Adipocyte (in vitro differentiated cells): ENCODE results near the gene EIF2B1.

Experiments used
- DNase-seq: peaks from one replicate; pipeline ENCODE4 v3.0.0-alpha.2; 2015; ENCODE audit warnings: low read depth
- H3K27me3 ChIP-seq: replicated peaks from 2 replicates; pipeline ENCODE4 v1.7.0; 2013; ENCODE audit warnings: mild to moderate bottlenecking, low read length, moderate library complexity; ENCODE audit not compliant: control insufficient read depth, insufficient read depth
- H3K36me3 ChIP-seq: 2 replicates; pipeline ENCODE4 v1.7.0; 2013; ENCODE audit warnings: low read length, mild to moderate bottlenecking, moderate library complexity; ENCODE audit not compliant: control insufficient read depth, insufficient read depth, severe bottlenecking
- H3K4me1 ChIP-seq: 2 replicates; pipeline ENCODE4 v1.7.0; 2013; ENCODE audit warnings: mild to moderate bottlenecking, low read length, moderate library complexity; ENCODE audit not compliant: control insufficient read depth, insufficient read depth
- H3K4me3 ChIP-seq: 2 replicates; pipeline ENCODE4 v1.7.0; 2013; ENCODE audit warnings: mild to moderate bottlenecking, low read length, moderate library complexity
- H3K9ac ChIP-seq: 2 replicates; pipeline ENCODE4 v1.7.0; 2013; ENCODE audit warnings: mild to moderate bottlenecking, low read length, moderate library complexity
- H3K9me3 ChIP-seq: 2 replicates; pipeline ENCODE4 v1.7.0; 2013; ENCODE audit warnings: mild to moderate bottlenecking, low read length, moderate library complexity; ENCODE audit not compliant: control insufficient read depth

EIF2B1 gene

DNA sequence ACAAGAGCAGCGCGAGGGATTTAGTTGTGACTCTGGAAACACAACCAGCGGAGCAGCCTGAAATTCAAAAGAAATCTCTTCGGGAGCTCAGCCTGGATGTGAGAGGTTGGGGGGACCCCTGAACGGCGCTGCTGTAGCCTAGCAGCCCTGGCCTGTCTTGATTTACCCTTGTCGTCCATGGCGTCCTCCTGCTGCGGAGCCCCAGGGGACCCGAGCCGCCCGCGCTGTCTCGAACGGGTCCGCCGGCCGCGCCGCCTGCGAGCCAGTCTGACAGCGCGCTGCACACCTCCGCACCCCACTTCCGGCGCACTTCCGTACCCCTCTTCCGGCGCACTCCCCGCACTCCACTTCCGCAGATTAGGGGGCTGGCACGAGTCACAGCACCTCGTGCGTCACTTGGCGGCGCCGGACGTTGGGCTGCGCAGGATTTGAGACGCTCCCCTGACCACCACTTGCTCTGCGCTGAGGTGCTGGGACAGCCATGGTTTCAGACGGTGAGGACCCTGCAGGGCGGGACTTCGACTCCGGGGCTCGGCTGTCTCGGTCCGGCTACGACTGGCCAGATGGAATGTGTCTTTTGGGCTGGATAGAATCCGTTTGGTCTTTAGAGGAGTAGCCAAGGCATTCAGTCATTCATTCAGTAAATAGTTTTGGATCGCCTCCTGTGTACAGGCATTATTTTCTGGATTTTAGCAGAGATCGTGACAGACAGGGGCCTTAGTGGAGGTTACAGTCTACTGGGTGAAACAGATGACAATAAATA lies at the start of gene EIF2B1, which contains the start of gene GTF2H3:
Gene EIF2B1 (minus strand): TSS at position 308 of the 763 bp plus-strand sequence. CDS start 129 bp downstream, at position 179.
Gene GTF2H3 (plus strand): TSS at position 451 of the 763 bp plus-strand sequence. CDS start 31 bp downstream, at position 482.
- DNase-seq: peak; percentile 98
- Histone ChIP-seq H3K4me3 (peak within 1 kb of the TSS; percentile 100), H3K36me3 (peaks cover 26% of the 10 kb centered on the region), H3K4me1 (peaks cover 13% of the 10 kb centered on the region), H3K9ac (peak within 1 kb of the TSS; percentile 99), H3K27me3 (no peaks in the 10 kb centered on the region), H3K9me3 (no peaks in the 10 kb centered on the region)

DNA sequence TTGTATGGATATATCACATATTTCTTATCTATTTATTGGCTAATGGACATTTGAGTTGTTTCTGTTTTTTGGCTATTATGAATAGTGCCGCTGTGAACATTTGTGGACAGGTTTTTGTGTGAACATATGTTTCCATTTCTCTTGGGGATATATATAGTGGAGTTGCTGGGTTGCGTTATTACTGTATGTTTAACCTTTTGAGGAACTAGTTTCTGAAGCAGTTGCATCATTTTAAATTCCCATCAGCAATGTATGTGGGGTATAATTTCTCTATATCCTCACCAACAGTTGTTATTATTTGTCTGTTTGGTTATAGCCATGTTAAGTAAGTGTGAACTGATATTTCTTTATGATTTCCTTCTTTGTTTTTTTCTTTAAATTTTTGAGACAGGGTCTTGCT lies 48.1 kb upstream of the EIF2B1 start:
- no peaks in the 10 kb centered on the region for H3K4me1 ChIP-seq
- H3K4me3 ChIP-seq: no peak overlapping the region
- no peaks in the 10 kb centered on the region for H3K9me3 ChIP-seq
- no peaks in the 10 kb centered on the region for H3K27me3 ChIP-seq
- no peaks in the 10 kb centered on the region for H3K36me3 ChIP-seq
- no peak overlapping the region for H3K9ac ChIP-seq
- DNase-seq: no peak

DNA sequence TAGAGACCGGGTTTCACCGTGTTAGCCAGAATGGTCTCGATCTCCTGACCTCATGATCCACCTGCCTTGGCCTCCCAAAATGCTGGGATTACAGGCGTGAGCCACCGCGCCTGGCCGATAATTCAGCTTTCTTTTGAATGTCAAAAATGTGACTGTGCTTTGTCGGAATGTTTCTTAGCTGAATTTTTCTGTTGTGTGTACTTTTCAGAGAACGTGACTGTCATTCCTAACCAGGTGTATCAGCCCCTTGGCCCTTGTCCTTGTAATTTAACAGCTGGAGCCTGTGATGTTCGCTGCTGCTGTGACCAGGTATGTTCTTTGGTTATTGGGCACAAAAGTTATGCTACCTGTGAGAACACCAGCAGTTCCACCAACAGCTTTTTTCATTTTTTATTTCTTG lies 45.5 kb upstream of the EIF2B1 start:
- DNase-seq: no peak
- Histone ChIP-seq H3K9ac (no peak overlapping the region), H3K9me3 (no peaks in the 10 kb centered on the region), H3K36me3 (peaks cover 8% of the 10 kb centered on the region), H3K4me3 (no peak overlapping the region), H3K27me3 (no peaks in the 10 kb centered on the region), H3K4me1 (no peaks in the 10 kb centered on the region)

DNA sequence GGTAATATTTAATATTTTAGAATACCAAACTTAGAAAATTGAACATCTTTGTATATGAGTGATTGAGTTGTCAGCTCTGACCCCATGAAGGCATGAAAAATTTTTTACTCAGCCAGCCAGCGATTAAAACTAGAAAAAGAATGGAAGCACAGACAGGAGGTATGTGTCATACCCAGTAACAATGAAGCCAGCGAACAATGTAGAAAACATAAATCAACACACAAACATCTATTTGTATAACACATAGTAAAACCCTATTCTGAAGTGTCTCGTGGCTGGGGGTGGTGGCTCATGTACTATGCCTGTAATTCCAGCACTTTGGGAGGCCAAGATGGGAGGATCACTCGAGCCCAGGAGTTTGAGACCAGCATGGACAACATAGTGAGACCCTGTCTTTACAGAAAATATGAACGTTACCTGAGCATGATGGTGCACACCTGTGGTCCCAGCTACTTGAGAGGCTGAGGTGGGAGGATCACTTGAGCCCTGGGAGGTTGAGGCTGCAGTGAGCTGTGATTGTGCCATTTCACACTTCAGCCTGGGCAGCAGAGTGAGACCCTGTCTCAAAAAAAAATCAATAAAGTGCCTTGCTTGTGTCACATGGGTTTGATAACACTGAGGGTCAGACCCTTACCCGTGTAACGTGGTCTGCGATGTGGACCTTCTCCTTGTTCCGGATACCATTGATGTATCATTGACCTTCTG lies 43.3 kb upstream of the EIF2B1 start:
- Histone ChIP-seq H3K27me3 (no peaks in the 10 kb centered on the region), H3K4me3 (no peak overlapping the region), H3K9ac (no peak overlapping the region), H3K36me3 (peaks cover 8% of the 10 kb centered on the region), H3K9me3 (no peaks in the 10 kb centered on the region), H3K4me1 (peaks cover 4% of the 10 kb centered on the region)
- no peak for DNase-seq

DNA sequence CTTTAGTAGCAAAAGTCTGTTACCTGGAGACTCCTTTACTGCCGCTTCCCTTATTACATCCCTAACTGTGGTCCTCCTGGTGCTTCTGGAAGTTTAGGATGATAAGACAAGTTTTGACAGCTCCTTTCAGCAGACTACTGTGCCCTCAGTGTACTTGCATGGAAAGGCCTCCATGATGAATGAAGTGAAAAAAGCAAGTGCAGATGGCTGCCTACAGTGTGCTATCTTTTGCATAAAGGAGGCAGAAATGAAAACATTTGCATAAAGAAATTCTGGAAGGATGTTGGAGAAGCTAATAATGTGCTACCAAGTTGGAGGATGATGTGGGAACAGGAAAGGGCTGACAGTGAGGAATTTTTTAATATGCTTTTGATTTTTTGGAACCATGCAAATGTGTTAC lies 42.0 kb upstream of the EIF2B1 start:
- Histone ChIP-seq H3K4me3 (no peak overlapping the region), H3K9me3 (no peaks in the 10 kb centered on the region), H3K4me1 (peaks cover 7% of the 10 kb centered on the region), H3K36me3 (peaks cover 8% of the 10 kb centered on the region), H3K9ac (no peak overlapping the region), H3K27me3 (no peaks in the 10 kb centered on the region)
- no peak for DNase-seq

DNA sequence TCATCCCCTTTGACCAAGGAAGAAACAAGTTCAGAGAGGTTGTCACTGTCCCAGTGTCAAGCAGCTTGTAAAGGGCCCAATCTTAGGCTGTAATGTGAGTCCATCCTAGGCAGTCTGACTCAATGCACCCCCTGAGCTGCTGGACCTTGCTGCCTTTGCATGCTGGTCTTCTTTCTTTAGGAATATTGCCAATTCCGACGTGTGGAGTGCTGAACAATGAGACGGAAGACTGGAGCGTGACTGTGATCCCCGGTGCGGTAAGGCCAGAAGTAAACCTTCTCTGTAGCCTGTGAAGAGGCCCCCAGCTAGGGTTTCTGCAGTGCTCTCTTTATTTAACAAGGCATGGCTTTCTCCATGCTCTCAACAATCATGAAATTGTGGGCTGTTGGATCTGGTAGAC lies 38.4 kb upstream of the EIF2B1 start:
- H3K4me3 ChIP-seq: peak overlapping the region; percentile 91
- no peaks in the 10 kb centered on the region for H3K9me3 ChIP-seq
- peak overlapping the region; percentile 87 for H3K9ac ChIP-seq
- peaks cover 8% of the 10 kb centered on the region for H3K36me3 ChIP-seq
- no peaks in the 10 kb centered on the region for H3K27me3 ChIP-seq
- DNase-seq: no peak
- peaks cover 7% of the 10 kb centered on the region for H3K4me1 ChIP-seq

DNA sequence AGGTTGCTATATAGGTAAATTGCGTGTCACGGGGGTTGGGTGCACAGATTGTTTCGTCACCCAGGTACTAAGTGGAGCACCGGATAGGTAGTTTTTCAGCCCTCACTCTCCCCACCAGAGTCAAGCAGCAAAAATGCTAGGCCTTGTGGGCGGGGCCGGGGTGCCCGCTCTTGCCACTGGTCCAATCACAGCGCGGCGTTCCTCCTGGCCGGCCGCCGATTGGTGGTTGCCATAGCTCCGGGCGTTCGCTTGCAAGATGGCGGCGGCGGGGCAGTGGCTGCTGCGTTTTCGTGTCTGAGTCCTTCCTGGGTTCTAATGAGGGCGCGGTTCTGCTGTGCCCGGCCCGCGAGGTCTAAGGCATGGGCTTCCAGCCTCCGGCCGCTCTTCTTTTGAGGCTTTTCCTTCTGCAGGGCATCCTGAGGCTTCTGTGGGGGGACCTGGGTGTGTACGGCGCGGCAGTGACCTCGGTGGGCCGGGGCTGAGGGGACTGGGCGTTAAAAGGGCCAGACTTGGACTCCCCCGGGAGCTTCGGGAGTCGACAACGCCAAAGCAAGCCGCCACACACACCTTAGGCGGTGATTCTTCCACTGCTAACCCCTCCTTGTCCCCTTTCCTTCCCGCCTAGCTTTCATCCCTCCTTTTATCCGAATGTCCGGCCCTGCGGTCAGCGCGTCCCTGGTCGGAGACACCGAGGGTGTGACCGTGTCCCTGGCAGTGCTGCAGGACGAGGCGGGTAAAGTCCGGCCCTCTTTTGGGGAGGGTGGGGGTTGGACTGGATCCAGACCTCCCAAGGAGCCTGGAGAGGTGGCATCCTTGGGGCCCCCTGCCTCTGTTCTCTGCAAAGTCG lies 37.6 kb upstream of the EIF2B1 start, which contains the start of gene TCTN2:
Gene TCTN2 (plus strand): TSS at position 232 of the 847 bp plus-strand sequence. CDS start 128 bp downstream, at position 360.
- H3K4me1 ChIP-seq: peaks cover 7% of the 10 kb centered on the region
- peak; percentile 98 for DNase-seq
- H3K36me3 ChIP-seq: peaks cover 8% of the 10 kb centered on the region
- no peaks in the 10 kb centered on the region for H3K27me3 ChIP-seq
- peak within 1 kb of the TSS; percentile 87 for H3K9ac ChIP-seq
- H3K4me3 ChIP-seq: peak within 1 kb of the TSS; percentile 91
- H3K9me3 ChIP-seq: no peaks in the 10 kb centered on the region

DNA sequence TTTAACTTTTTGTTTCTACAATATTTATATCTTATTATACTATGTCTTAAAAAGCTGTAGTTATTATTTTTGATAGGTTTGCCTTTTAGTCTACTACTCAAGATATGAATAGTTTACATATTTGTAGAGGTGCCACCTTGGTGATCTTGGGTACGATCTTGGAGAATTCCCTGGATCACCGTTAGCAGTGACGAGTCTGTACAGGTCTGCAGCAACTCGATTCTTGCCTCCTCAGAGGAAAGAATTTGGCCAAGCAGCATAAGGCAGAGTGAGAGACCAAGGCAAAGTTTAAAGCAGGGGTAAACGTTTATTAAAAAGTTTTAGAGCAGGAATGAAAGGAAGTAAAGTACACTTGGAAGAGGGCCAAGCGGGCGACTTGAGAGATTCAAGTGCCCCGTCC lies 34.3 kb upstream of the EIF2B1 start:
- H3K4me1 ChIP-seq: peaks cover 7% of the 10 kb centered on the region
- H3K9me3 ChIP-seq: no peaks in the 10 kb centered on the region
- H3K9ac ChIP-seq: no peak overlapping the region
- no peak overlapping the region for H3K4me3 ChIP-seq
- no peaks in the 10 kb centered on the region for H3K36me3 ChIP-seq
- DNase-seq: no peak
- no peaks in the 10 kb centered on the region for H3K27me3 ChIP-seq

DNA sequence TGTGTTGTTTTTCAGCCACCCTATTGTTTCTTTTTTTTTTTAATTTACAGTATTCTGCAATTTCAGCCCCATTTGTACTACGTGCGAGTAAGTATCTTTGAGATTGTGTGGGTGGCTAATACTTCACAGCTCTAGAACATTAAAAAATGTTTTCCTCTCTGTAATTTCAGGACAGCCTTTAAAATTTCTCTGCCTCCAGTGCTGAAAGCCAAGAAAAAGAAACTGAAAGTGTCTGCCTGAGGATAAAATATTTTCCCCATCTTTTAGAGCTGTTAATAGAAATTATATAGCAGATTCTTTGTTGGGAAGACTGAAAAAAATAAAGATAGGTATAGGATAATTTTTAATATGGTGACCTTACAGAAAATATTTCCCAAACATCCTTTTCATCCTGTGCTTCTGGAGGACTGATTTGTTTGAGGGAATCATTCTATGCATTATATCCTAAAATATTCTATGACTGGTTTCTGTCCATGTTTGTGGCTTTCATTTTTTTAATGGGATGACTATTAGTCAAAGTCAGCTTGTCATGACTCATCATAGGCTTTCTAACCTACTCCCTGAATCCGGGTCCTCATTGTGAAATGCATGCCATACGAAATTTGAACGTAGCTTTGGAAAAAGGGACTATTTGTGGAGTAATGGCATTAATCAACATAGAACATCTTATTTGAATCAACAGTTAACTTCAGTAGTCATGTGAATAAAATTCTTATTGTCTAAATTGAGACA lies 26.7 kb upstream of the EIF2B1 start:
- peak overlapping the region; percentile 83 for H3K9ac ChIP-seq
- H3K27me3 ChIP-seq: no peaks in the 10 kb centered on the region
- peaks cover 29% of the 10 kb centered on the region for H3K36me3 ChIP-seq
- no peaks in the 10 kb centered on the region for H3K9me3 ChIP-seq
- peak; percentile 95 for DNase-seq
- peaks cover 31% of the 10 kb centered on the region for H3K4me1 ChIP-seq
- H3K4me3 ChIP-seq: peak overlapping the region; percentile 70

DNA sequence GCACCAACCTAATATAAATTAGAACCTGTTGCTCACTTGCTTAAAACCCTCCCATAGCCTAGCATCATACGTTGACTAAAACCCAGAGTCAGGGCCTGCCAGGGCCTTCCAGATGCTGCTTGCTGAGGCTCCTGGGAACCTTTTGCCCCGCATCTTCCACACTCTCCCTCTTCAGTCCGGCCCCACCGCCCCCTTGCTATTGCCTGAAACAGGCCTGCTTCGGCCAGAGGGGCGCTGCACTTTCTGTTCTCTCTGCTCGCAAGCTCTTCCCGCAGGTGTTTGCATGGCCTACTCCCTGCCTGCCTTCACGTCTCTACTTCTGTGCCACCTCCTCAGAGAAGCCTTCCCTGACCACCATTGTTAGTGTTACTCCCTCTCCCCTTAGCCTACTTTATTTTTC lies 23.7 kb upstream of the EIF2B1 start:
- DNase-seq: no peak
- no peaks in the 10 kb centered on the region for H3K9me3 ChIP-seq
- no peaks in the 10 kb centered on the region for H3K27me3 ChIP-seq
- no peak overlapping the region for H3K9ac ChIP-seq
- H3K4me1 ChIP-seq: peaks cover 31% of the 10 kb centered on the region
- H3K36me3 ChIP-seq: peaks cover 47% of the 10 kb centered on the region
- H3K4me3 ChIP-seq: no peak overlapping the region
